GM21515 (cell line): ENCODE results near the gene PHACTR2.

Experiments used
- ATAC-seq: cut with Tn5 transposase; IDR thresholded peaks from one replicate; pipeline ENCODE4 v1.9.1; 2021; ENCODE audit not compliant: unreplicated experiment

PHACTR2 gene

DNA sequence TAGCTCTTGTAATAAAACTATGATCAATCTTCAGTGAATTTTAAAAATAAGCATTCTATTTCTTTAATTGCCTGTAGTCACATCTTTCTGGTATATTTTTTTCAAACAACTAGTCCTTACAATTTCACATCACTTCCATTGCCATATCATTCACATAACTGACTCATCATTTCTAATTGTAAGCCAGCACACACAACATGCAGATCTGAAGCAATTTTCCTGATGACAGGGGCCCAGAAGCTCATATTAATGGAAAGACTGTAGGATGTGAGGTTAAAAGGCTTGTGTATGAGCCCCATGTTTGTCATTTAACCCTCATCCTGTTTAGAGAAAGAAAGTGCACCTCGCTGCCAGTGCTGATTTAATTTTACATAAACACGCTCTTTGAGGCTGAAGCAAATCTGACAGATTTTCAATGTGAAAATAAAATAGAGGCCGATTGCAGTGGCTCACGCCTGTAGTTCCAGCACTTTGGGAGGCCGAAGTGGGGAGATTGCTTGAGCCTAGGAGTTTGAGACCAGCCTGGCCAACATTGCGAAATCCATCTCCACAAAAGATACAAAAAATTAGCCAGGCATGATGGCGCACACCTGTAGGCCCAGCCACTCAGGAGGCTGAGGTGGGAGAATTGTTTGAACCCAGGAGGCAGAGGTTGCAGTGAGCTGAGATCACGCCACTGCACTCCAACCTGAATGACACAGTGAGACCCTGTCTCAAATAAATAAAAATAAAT, 125.2 kb downstream of the PHACTR2 start:
- ATAC-seq = no peak

DNA sequence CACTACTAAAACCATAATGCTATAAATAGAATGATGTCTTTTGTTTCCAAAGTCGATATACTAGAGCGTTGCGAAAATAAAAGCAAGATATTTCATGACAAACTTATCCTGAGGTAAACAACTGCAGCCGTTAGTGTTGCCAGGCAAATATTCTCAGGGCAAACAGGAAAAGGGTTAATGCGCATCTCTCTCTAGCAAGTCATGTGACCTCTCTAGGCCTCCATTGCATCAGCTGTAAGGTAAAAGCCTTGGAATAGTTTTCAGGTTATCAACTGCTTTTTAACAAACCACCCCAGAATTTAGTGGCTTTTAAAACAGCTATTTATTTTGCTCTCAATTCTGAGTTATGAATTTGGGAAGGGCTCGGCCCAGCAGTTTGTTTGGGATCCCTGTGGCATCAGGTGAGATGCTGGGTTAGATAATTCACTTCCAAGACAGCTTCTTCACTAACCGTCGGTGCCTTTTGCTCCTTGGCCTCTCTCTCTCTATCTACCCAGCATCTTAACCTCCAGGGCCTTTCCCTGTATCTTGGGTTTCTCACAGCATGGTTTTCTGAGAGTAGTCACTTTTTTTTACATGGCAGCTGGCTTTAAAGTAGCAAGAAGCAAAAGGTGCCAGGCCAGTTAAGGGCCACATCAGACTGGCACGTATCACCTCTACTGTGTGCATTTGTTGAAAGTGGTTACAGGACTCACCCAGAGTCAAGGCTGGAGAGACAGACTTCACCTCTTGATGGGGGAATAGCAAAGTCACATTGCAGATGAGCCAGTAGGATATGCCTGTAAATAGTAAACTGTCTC, 126.2 kb downstream of the PHACTR2 start:
- ATAC-seq = no peak

DNA sequence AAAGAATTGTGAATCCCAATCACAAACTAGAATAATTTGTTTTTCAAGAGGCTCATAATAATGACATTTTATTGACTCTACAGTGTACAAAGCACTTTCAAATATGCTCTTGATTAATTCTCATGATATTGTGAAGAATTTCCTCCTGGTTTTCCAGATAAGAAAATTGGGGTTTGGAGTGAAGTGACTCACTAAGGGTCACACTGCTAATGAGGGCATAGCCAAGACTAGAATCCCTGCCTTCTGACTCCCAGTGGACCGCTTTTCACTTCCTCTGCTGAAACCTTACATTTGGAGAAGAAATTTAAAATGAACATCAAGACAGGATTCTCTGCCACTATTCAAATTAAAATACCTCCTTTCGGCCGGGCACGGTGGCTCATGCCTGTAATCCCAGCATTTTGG, 127.1 kb downstream of the PHACTR2 start:
- no peak for ATAC-seq

GRCh38 chr6:143806282-143807102, 128.7 kb downstream of the PHACTR2 start:
- ATAC-seq = no peak

DNA sequence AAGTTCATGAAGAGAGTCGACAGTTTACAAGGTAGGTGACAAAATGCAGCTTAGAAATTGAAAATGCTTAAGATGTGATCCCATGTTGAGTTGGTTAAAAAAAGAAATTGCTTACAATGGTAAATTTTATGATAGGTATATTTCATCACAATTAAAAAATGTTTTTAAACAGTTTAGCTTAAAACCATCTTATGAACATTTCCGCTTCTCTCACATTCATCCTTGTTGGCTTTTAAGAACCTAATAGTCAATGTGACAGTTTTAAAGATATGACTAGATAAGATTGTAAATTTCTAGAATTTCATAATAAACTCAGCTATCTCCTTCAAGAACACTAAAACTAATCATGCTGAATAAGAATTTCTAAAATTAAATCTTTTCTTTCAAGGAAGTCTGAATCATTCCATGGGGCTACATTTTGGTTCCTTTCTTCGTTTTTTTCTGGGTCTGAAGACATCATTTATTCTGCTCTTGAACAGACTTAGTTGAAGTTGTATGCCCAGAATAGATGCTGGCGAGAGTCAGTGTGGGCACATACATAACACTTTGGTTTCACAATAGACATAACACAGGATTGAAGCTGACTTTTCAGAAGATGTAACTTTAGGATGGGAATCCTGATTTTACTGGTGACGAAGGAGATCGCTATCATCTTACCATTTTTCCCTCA, 129.5 kb downstream of the PHACTR2 start:
- no peak for ATAC-seq

DNA sequence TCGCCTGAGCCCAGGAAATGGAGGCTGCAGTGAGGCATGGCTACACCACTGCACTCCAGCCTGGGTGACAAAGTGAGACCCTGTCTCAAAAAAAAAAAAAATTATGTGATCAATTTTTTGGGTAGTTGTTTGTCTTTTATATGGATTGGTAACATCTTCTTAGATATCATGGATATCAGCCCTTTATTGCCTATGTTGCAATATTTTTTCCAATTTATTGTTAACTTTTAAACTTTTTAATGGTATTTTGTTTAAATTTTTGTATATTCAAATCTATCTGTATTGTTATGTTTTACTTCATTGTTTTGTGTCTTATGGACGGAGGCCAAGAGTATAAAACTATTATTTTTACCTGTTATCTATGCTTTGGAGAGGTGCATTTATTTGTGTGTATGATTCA, 133.0 kb downstream of the PHACTR2 start:
- ATAC-seq = no peak

DNA sequence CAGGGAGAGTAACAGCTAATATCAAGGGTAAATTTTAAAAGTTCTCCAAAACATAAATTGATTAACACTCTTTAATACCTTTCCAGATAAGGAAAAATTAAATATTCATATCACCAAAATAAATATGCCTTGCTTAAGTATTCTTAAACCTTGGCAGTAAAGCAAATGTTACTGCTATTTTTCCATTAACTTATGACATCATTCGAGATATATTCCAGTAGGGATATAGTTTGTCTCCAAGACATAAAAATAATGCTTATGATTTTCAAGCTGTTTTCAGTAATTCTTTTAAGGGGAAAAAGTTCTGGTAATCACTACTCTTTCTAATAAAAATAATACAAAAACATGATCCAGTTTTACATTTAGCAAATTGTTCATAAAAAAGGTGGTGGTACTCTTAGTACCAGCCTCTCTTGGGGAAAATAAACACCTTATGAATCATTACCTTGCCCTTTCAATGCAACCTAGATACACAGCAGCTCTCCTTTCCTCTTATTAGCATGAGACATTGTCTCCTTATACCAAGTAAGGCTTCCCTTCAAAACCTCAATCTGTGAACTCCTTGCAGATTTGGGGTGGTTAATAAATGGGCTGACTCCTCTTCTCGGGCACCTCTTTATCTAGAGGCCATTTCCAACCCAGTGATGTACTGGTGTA, 133.9 kb downstream of the PHACTR2 start:
- no peak for ATAC-seq

GRCh38 chr6:143817621-143818020, 139.9 kb downstream of the PHACTR2 start:
- no peak for ATAC-seq

DNA sequence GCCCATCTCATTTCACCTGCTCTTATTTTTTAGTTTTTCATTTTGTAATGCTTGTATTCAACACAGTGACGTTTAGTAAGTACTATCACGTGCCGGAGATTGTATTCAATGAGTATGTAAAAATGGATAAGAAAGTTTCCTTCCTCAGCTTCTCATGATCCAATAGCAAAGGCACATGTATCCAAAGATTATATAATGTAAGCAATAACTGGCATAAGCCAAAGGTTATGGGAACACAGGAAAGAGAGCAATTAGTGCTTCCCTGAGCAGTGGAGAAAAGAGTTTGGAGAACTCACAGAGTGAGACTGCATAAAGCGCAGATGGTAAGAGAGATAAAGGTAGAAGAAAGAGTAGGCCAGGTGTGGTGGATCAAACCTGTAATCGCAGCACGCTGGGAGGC, 143.6 kb downstream of the PHACTR2 start:
- no peak for ATAC-seq

GRCh38 chr6:143822584-143823024, 144.8 kb downstream of the PHACTR2 start:
- ATAC-seq = no peak

GRCh38 chr6:143823548-143823947, 145.8 kb downstream of the PHACTR2 start:
- ATAC-seq = no peak

GRCh38 chr6:143828572-143828971, 150.8 kb downstream of the PHACTR2 start:
- no peak for ATAC-seq

DNA sequence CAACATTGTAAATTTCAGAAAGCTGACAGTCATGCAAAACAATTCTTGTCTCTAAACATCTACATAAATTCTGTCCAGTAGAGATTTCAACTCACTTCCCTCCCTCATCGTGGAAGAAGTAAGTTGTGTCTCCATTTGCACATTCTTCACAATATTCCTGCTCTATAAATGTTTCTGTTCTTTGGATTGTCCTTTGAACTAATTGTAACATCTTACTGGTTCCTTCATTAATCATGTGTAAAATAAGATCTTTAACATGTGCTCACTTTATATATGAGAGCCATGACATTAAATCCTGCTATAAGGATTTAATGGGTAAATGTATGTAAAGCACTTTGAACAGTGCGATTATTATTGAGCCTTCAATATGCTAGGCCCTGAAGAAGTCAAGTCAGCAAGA, 158.4 kb downstream of the PHACTR2 start:
- no peak for ATAC-seq

- ATAC-seq = no peak
Observed at GRCh38 chr6:143838395-143838794, 160.6 kb downstream of the PHACTR2 start.

- ATAC-seq = no peak
Observed at GRCh38 chr6:143839196-143839595, 161.4 kb downstream of the PHACTR2 start.

DNA sequence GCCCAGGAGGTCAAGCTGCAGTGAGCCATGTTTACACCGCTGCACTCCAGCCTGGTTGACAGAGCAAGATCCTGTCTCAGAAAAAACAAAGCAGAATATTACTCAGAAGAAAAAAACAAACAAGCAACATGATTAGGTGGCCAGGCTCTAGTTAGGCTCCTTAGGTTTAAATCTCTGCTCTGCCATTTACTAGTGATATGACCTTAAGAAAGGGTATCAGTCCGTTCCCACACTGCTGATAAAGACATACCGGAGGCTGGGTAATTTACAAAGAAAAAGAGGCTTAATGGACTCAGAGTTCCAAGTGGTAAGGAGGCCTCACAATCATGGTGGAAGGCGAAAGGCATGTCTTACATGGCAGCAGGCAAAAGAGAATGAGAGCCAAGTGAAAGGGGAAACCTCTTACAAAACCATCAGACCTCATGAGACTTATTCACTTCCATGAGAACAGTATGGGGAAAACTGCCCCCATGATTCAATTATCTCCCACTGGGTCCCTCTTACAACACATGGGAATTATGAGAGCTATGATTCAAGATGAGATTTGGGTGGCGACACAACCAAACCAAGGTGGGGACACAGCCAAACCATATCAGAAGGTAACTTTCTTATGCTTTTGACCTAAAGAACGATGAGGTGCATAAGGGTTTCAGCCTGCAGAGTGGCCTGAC, 163.0 kb downstream of the PHACTR2 start:
- ATAC-seq = no peak

DNA sequence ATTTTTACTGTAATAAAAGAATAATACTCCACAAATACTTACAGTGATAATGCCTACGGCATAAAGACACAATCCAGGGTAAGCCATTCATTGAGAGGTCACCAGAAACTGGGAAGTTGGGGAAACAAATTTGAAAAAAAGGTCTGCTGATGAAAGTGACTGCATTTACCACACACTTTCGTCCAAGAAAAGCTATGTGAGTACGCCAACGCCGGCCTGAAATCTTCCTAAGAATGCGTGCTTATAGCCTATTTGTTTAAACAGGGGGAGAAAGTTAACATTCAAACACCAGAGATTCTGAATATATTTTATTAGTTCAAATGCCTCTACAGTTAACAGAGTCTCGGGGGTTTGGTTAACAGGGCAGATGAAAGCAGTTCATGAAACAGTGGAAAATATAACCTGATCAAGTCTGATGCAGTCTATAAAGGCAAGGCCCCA, 164.7 kb downstream of the PHACTR2 start:
- ATAC-seq = no peak

DNA sequence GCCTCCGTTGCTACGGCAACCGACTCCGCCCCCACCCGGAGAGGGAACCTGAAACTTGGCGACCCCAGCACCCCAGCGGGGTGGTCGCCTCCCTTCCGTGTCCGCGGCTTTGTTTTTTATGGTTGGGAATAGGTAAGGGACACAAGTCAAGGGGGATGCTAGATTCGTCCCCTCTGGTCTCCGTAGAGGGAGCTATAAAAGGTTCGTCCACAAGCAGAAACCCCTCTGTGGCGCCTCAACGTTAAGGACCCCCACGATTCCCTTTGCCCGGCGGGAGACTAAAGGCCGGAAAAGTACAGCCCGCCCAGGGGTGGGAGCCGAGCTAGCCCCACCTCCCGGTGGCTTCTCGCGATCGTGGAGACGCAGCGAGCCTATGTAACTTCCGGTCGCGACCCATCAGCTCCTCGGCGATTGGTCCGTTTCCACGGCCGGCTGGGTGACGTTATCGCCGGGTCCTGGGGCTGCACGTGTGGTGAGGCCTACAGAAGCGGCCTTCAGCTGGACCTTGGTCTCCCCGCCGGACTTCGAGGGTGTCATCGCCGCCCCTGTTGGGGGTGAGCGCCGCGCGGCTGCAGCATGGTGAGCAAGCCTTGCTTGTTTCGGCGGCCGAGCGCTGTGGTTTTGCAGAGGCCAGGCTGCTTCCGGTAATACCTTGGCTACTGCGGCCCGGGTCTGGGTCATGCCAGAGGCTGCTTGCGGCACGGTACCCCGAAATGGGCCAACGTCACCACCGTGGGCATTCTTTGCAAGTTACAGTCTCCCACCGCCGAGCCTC, 165.3 kb downstream of the PHACTR2 start, which contains the start of gene LTV1:
LTV1 (plus strand) TSS at position 437 of the 775 bp plus-strand sequence; CDS start at position 577, 140 bp downstream.
- ATAC-seq = peak; percentile 100

DNA sequence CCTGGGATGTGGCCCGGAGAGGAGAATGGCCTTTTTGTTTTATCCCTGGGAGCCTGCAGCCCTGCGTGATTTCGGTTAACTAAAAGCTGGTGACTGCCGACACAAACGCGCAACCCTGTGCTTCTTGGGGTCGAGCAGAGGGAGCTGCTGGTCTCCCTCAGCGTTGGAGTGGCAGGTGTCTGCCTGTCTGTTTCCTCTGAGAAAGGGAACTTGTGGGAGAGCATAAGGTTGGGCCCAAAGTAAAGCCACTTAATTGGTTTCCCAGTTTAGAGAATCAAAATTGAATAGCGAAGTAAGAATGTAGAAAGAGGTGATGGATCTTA, 165.9 kb downstream of the PHACTR2 start:
- ATAC-seq = peak; percentile 19
